Subcutaneous adipose tissue (tissue), 4 donors: ENCODE results near the gene UNKL. TPM values are rescaled to one million over a fixed set of nuclear protein-coding genes. Genes with fewer than 3 reads are reported as not detected.

Experiments used
- total RNA-seq, 4 donors: library from RNA; depleted of rRNA; stranded (reverse); fragments of >200 nt; gene quantifications; one replicate each; pipeline ENCODE4 v1.1.0, GENCODE V29; 2016
- TF ChIP-seq, protein P1 (sequence below): fragments of 450-650 bp; IDR thresholded peaks from one replicate; pipeline ENCODE4 v1.5.1; 2016; ENCODE audit warnings: low read depth, mild to moderate bottlenecking, control low read depth, antibody characterized with exemption, moderate library complexity

The UNKL gene
- total RNA-seq, 4 donors from 2014 or later: 14.3 to 49.2 (median 25.9) TPM

DNA sequence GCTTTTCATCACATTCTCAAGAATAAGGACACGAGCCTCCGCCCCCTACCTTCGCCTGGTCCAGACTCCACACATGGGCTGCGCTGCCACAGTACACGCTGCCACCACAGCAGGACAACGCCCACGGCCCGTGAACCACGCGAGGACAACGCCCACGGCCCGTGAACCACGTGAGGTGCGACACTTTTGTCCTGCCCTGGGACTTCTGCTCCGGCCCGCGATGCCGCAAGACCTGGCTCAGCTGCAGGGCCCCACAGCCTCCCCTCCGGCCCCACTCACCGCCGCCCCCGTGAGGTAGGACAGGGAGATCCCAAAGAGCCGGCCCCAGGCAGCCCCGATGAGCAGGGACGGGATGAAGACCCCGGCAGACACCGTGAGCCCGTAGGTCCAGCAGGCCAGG is 35.7 kb upstream of the UNKL start:
- TF ChIP-seq, protein P1, sequence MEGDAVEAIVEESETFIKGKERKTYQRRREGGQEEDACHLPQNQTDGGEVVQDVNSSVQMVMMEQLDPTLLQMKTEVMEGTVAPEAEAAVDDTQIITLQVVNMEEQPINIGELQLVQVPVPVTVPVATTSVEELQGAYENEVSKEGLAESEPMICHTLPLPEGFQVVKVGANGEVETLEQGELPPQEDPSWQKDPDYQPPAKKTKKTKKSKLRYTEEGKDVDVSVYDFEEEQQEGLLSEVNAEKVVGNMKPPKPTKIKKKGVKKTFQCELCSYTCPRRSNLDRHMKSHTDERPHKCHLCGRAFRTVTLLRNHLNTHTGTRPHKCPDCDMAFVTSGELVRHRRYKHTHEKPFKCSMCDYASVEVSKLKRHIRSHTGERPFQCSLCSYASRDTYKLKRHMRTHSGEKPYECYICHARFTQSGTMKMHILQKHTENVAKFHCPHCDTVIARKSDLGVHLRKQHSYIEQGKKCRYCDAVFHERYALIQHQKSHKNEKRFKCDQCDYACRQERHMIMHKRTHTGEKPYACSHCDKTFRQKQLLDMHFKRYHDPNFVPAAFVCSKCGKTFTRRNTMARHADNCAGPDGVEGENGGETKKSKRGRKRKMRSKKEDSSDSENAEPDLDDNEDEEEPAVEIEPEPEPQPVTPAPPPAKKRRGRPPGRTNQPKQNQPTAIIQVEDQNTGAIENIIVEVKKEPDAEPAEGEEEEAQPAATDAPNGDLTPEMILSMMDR: no peak

DNA sequence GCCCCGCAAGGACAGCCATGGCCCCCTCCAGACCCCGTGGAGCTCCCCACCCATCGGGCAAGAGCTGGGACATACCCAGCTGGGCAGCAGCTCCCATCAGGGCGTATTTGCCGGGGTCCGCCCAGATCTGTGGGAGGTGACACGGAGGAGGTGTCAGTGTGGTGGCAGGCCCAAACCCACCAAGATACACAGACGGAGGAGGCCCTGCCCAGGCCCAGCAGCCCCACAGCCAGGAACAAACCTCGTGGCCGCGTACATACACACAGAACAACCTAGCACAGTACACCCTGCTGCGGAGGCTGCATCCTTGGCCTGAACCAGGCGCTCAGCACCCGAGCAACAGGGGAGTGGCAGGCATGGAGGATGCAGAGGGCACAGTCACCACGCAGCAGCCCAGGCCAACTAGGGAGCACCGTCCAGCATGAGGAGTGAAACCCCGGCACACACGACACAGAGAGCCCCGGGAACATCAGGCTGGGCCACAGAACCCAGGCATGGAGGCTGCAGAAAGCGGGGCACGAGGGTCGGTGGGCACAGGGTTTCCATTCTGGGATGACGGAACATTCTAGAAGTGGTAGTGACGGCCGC is 34.8 kb upstream of the UNKL start:
- TF ChIP-seq, protein P1: no peak

GRCh38 chr16:1448536-1449116 is 34.1 kb upstream of the UNKL start:
- TF ChIP-seq, protein P1: no peak

DNA sequence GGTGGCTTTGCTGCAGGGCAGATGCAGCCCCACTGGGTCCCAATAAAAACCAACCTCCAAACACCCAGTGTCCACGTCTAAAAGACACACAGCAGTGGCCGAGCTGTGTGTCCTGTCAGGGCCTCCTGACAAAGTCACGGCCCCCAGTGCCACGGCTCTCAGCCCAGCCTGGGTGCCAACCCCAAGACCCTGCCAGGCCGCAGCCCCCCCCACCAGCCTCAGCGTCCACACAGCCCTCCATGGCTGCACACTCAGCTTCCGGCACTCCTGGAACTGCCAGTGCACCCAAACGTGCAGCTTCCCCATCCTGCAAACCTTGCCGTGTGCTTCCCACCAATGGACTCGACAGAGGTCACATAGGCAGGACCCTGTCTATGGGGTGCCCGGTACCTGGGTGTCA is 33.5 kb upstream of the UNKL start:
- TF ChIP-seq, protein P1: no peak

DNA sequence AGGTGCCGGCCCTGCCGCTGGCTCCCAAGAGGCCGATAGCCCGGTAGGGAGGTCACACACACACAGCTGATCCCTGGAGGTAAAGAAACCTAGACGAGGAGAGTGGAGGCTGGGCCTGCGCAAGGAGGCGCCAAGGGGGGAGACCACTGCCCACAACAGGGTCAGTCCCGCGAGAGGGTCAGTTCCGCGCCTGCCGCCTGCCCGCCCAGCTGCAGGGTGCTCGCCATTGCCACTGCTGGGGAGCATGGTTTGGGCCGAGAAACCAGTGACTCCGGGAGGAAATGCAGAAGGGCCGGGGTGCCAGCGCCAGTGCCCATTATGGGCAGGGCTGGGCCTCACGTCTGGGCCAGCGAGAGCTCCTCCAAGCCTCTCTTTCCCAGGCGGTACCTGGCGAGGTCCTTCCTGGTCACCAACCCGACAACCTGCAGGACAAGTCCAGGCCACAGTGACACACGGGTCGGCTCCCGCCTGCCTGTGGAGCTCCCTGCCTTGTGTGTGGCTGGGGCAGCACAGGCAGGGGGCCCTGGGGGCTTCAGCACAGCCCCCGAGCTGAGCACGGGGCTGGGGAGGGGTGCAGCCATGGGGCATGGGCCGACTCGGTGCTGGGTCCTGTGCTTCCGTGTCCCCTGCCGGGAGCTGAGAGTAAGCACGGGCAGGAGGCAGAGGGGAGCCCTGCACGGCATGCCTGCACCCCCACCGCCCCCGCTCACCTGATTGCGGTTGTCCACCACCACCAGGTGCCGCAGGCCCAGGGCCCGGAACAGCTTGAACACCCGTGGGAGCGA is 32.0 kb upstream of the UNKL start:
- TF ChIP-seq, protein P1: no peak

DNA sequence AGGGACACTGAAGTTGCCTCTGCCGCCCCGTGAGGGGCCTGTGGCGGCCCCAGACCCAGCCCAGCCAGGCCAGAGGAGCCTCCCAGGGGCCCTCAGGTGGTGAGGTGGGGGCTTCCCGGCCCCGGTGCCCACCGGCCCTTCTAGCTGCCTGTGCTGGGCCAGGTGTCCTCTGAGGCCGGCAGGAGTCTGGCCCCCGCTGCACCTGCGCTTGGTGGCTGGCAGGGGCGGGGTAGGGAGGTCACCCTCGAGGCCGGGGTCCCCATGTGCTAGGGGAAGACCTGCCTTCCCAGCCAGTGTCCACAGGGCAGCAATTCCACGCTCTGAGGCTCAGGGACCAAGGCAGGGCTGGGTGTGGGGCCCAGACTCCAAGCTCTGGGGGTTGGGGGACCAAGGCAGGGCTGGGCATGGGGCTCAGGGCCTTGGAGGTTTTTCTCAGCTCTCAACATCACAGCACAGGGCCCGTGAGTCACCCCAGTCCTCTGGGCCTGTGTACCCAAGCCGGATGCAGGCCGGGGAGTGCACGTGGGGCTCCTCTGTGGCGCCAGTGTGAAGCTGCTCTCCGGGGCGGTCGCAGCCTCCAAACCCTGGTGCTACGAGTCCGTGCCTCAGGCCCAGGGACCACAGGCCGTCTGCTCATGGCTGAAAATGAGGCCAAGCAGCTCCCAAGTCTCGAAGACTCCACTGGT is 31.2 kb upstream of the UNKL start:
- TF ChIP-seq, protein P1: no peak
